ENCODE results near the gene NUP160. TPM values are rescaled to one million over a fixed set of nuclear protein-coding genes. Genes with fewer than 3 reads are reported as not detected.

Gene NUP160
- polyA plus RNA-seq, 3 donors, result 10.6 to 15.7 (median 10.9) TPM

- peak overlapping the region in 1 of 2 donors; percentile 21 for H3K4me3 Mint-ChIP-seq
- H3K9me3 Mint-ChIP-seq, result no peaks in the 10 kb centered on the region
- Histone ChIP-seq H3K9ac (ENCODE audit: insufficient read depth, low read length, poor library complexity, severe bottlenecking) (no peak overlapping the region), H3K4me1 (ENCODE audit: control insufficient read depth in 1 of 2, insufficient read depth in 2 of 2, low read length in 2 of 2) (peaks cover 21 to 22% of the 10 kb centered on the region in 2 donors), H3K27ac (ENCODE audit: low read depth in 1 of 2, low read length in 2 of 2) (no peak overlapping the region), H3K4me3 (replicated peaks in 1 of 3; ENCODE audit: low read depth in 2 of 3, low read length in 3 of 3) (no peak overlapping the region), H3K79me2 (ENCODE audit: insufficient read depth, low read length) (peaks cover 28% of the 10 kb centered on the region), H2AFZ (ENCODE audit: insufficient read depth, low read depth, low read length, poor library complexity, severe bottlenecking) (no peak overlapping the region), H3K9me3 (replicated peaks in 1 of 2; ENCODE audit: control insufficient read depth in 1 of 2, insufficient read depth in 1 of 2, low read length in 2 of 2) (no peaks in the 10 kb centered on the region), H4K20me1 (ENCODE audit: insufficient read depth, low read length) (no peaks in the 10 kb centered on the region), H3K36me3 (replicated peaks in 1 of 2; ENCODE audit: control insufficient read depth in 1 of 2, insufficient read depth in 2 of 2, low read length in 2 of 2) (peaks cover 0 to 5% of the 10 kb centered on the region in 2 donors), H3K27me3 (ENCODE audit: control insufficient read depth in 2 of 2, insufficient read depth in 2 of 2, low read length in 2 of 2) (no peaks in the 10 kb centered on the region), H3K4me2 (replicated peaks; ENCODE audit: extremely low read depth, low read length, poor library complexity, severe bottlenecking) (no peak overlapping the region)
- intact Hi-C loops (cut with micrococcal nuclease), result no loop called here
- peaks cover 7 to 12% of the 10 kb centered on the region in 2 donors for H3K36me3 Mint-ChIP-seq
- peak overlapping the region in 3 of 7 donors; percentile 20 to 52 (median 38) for H3K27ac Mint-ChIP-seq
- no CpG with 5 or more reads among the region's 1 CpG for WGBS (ENCODE audit: insufficient coverage)
- no peak for DNase-seq
- no peak for TF ChIP-seq CTCF (IDR thresholded peaks at IDR 0.05)
- peaks cover 0 to 2% (median 0%) of the 10 kb centered on the region in 3 donors for H3K27me3 Mint-ChIP-seq (ENCODE audit: low read depth in 3 of 3)
- H3K4me1 Mint-ChIP-seq, result peaks cover 24% of the 10 kb centered on the region
These were observed 2.2 kb upstream of the NUP160 start for GRCh38 chr11:47850337-47850736.

- no peak for TF ChIP-seq CTCF (IDR thresholded peaks at IDR 0.05)
- Histone ChIP-seq H3K4me3 (replicated peaks in 1 of 3; ENCODE audit: low read depth in 2 of 3, low read length in 3 of 3) (peak overlapping the region; percentile 90 to 97 (median 95)), H2AFZ (ENCODE audit: insufficient read depth, low read depth, low read length, poor library complexity, severe bottlenecking) (peak overlapping the region; percentile 96), H3K4me2 (replicated peaks; ENCODE audit: extremely low read depth, low read length, poor library complexity, severe bottlenecking) (peak overlapping the region; percentile 76), H3K79me2 (ENCODE audit: insufficient read depth, low read length) (peaks cover 41% of the 10 kb centered on the region), H3K36me3 (replicated peaks in 1 of 2; ENCODE audit: control insufficient read depth in 1 of 2, insufficient read depth in 2 of 2, low read length in 2 of 2) (peaks cover 0 to 6% of the 10 kb centered on the region in 2 donors), H3K27ac (ENCODE audit: low read depth in 1 of 2, low read length in 2 of 2) (peak overlapping the region; percentile 53 to 94), H4K20me1 (ENCODE audit: insufficient read depth, low read length) (no peaks in the 10 kb centered on the region), H3K4me1 (ENCODE audit: control insufficient read depth in 1 of 2, insufficient read depth in 2 of 2, low read length in 2 of 2) (peaks cover 34 to 36% of the 10 kb centered on the region in 2 donors), H3K27me3 (ENCODE audit: control insufficient read depth in 2 of 2, insufficient read depth in 2 of 2, low read length in 2 of 2) (no peaks in the 10 kb centered on the region), H3K9ac (ENCODE audit: insufficient read depth, low read length, poor library complexity, severe bottlenecking) (peak overlapping the region; percentile 82), H3K9me3 (replicated peaks in 1 of 2; ENCODE audit: control insufficient read depth in 1 of 2, insufficient read depth in 1 of 2, low read length in 2 of 2) (no peaks in the 10 kb centered on the region)
- 3% methylated on average over 5 of the region's 14 CpGs for WGBS (ENCODE audit: insufficient coverage)
- peak overlapping the region; percentile 95 to 99 (median 97) for H3K27ac Mint-ChIP-seq
- peaks cover 21% of the 10 kb centered on the region for H3K4me1 Mint-ChIP-seq
- no peaks in the 10 kb centered on the region for H3K9me3 Mint-ChIP-seq
- H3K27me3 Mint-ChIP-seq (ENCODE audit: low read depth in 3 of 3), result peaks cover 0 to 2% (median 0%) of the 10 kb centered on the region in 3 donors
- DNase-seq, result no peak
- intact Hi-C loops (cut with micrococcal nuclease), result loop anchor here (2.0 to 5.0 kb wide), 2 partner anchors 259 to 262 kb away; no protein-coding TSS in a partner anchor
- H3K36me3 Mint-ChIP-seq, result peaks cover 8 to 14% of the 10 kb centered on the region in 2 donors
- H3K4me3 Mint-ChIP-seq, result peak overlapping the region; percentile 94 to 99
These were observed 578 bp upstream of the NUP160 start for GRCh38 chr11:47848700-47849155.
